NCI-H187 treated with DMSO at 0.1 percent for 48 hours (cell line): ENCODE measurements around the gene MARCHF9.

Experiments used
- DNase-seq: peaks from one replicate; lab custom pipeline; 2025; lab: John Stamatoyannopoulos, UW

MARCHF9 gene

GRCh38 chr12:57738661-57739237 is 16.2 kb upstream of the MARCHF9 start, which contains the start of gene AGAP2:
AGAP2 (minus strand) TSS chr12:57738742; CDS start chr12:57738246, 496 bp downstream.
- DNase-seq = no peak

DNA sequence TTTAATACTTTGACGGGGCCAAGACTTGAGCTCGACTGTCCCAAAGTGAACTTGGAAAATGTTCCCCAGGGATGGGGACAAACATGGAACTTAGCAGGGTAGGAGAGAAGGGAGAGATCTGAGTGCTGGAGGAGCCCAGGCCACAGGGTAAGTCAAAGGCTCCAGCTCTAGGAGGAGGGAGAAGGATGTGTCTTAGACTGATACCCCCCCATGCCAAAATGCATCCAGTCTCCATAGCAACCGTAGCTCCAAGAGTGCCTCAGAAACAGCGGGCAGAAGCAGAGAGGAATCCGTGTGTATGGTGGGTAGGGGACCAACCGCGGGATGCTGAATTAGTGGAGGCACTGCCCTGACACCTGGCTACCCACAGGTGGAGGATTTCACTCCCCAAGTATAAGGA is 15.5 kb upstream of the MARCHF9 start:
- no peak for DNase-seq

DNA sequence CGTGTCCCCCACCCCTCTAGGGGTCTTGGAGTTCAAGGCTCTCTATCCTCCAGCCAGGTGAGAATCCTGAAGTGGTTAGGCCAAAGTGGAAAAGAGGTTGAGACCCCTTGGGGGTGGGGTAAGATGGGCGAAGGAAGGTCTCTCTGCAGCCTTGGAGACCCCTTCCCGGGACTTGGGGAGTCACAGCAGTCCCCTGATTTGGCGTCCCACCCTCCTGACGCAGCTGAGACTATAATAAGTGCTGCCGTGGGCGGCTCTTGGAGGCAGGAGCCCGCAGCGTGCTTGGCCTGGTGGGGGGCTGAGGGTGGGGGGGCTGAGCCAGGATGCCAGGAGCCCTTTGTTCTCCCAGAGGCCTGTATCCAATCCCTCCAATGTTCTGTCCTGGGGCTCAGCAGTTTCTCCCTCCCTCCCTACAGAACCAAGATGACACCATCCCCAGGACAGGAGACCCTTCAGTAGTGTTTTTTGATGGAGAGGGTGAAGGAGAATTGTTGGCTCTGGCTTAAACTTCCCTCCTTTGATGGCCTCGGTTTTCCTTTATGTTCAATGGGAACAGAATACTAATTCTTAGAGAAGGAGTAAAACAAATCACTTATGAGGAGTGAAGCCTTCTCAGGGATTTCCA is 14.9 kb upstream of the MARCHF9 start:
- DNase-seq = no peak

DNA sequence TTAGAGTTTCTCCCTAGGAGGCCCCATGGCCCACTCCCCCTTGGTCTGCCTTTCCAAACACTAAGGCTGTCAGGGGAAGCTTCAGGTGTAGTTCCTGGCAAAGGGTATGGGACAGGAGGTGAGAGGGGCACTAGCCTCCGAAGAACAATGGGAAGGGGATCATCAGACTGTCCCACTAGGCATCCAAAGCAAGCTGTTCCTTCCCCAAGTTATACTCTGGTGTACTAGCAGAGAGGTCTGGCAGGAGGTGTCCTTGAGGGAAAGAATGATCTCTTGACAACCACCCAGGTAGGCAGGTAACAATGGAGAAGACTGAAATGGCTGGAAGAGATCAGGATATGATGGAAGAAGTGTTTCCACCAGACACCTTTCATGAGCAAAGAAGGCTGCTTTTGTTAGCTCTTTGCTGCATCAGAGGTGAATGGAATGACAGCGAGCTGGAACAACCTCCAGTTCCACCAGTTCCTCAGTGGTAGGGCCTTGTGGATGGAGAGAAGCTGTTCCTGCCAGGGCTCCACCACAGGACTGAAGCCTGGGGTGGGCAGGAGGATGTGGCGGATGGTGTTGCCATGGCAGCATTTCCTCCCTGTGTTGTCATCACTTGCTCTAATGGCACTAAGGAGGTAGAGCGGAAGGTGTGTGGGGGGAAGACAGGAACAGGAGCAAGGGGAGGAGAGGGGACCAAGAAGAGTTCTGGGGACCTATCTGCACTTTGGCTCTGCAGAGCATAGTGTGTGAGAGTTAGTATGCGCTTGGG is 14.1 kb upstream of the MARCHF9 start:
- no peak for DNase-seq

GRCh38 chr12:57741413-57741789 is 13.5 kb upstream of the MARCHF9 start:
- DNase-seq = no peak

GRCh38 chr12:57741844-57742738 is 12.8 kb upstream of the MARCHF9 start:
- DNase-seq = no peak

DNA sequence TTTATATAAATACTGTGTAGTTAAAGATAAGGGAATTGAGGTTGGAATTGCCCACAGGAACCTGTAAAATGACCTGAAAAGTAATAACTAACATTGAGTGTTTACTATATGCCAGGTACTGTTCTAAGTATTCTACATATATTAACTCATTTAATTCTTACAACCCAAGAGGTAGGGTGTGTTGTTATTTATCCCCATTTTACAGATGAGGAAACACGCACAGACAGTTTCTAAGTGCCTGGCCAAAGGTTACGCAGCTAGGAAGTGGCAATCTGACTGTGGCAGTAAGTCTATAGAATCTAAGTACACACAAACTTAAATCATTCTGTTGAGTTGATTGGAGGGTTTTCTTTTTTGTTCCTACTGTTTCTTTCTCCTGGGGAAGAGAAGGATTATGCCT is 11.1 kb upstream of the MARCHF9 start:
- DNase-seq = no peak

DNA sequence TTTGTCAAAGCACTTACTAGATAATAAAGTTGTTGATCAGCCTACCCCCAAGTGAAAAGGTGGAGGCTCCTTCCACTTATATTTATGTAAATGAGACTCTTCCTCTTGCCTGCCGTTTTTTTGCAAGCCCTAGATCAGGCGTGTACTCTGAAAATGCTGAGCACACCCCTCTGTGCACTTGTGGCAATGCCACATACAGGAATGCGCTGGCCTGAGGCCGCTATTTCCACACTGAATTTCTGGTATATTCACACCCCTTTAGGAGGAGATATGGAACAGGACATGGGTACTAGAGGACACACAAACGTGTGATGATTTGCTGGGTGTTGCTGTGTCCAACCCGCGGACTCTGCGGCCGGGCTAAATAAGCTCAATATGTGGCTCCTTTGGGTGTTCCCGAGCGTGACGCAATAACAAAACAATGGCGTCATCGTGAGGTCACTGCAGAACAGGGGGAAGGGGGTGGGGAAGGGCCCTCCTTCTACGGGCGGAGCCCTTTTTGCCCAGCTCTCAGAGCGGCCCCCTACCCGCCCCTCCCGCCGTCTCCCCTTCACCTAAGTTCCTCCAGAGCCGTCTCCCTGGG is 10.6 kb upstream of the MARCHF9 start:
- DNase-seq = no peak

DNA sequence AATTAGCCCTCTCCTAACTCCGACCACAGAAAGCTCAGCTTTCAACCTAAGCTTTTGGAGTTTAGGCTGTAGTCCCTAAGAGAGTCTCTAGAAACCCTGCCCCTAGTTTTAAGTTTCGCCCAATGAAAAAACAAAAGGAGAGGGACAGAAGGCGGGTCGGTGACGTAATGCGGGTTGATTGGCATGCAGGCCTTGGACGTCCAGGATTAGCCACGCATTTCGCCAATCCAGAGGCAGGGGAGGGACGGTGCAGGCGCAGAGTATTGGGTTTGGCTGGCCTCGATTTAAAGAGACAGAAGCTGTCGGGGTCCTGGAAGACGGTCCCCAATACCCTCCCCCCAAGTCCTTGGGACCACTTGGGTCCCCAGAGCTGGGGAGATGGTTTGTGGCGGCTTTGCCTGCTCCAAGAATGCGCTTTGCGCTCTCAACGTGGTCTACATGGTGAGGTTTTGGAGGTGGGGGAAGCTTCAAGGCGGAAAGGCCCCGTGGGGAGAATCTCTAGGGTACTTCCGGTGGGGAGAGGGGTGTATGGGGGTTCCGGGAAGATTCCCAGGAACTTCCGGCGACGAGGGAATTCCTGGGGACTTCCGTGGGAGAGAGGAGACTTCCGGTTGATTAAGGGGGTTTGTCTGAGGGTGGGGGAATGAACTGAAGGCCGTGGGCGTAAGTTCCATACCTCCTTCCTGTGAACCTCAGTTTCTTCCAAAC is 10.0 kb upstream of the MARCHF9 start, which contains the start of gene TSPAN31:
TSPAN31 (plus strand) TSS at position 263 of the 708 bp plus-strand sequence; CDS start at position 379, 116 bp downstream.
- peak; percentile 76 for DNase-seq

- no peak for DNase-seq
These were observed 9.4 kb upstream of the MARCHF9 start for GRCh38 chr12:57745485-57745881.

GRCh38 chr12:57746025-57746424 is 8.9 kb upstream of the MARCHF9 start:
- DNase-seq = no peak

DNA sequence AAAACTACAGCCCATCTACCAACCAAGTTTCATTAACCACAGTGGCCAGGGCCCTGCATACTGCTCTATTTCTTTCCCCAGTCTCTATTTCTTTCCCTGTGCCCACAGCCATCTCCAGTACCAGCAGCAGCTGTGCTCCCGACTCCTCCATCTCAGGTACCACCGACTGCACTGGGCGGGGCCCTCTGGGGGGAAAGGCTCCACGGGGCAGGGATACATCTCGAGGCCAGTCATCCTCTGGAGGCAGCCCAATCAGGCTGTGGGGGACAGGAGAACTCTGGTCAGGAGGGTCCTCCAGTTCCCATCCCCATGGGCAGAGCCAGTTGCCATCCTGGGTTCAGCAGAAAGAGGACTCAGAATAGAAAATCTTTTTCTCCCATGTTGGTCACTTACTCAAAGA is 5.8 kb upstream of the MARCHF9 start:
- no peak for DNase-seq

GRCh38 chr12:57750561-57751431 is 4.1 kb upstream of the MARCHF9 start:
- no peak for DNase-seq

DNA sequence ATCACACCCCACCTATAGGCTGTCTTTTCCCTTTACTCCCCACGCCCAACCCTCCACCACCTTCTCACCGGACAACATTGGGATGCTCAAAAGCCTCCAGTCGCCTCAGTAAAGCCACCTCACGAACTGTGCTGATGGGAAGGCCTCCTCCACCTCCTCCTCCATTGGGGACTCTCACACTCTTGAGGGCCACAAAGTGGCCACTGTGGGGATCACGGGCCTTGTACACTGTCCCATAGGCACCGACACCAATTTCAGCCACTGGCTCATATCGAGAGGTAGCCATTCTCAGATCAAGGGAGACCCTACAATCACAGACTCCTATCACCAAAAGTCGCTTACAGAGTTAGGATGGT is 3.5 kb upstream of the MARCHF9 start:
- no peak for DNase-seq

DNA sequence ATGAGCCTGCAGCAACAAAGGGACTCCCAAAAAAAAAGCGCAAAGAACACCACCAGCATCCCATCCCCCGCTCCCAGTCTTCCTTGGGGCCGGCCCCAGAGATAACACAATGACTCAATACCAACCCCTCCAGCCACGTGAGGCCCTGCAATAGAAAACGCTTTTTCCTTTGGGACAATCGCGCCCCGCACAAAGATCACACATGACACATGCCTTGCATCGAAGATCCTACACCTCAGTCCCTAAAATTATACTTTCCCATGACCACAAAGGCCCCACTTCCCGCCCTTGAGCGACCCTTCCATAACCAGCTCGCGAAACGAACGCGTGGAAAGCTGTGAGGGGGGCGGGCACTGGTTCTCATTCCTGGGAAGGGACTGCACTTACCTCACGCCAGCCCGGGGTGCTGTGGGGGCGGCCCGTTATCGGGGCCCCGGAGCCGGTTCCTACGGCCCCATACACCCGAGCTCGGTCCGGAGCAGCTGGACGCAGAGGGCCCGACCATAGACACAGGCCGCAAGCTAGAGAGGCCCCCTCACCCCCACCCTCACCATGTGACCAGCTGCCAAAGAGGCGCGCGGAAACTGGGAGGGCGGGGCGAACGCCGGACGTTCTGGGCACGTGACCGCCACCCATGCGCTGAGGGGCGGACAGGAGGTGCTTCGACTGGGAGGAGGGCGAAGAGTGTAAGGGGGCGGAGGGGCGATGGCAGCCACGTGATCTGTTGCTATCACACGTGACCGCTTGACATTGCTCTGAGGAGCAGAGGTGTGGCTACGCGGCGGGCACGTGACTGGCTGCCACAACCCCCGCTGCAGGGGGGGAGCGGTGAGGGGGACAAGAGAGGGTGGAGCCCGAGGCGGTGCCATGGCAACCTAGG is 2.9 kb upstream of the MARCHF9 start, which contains the start of gene CDK4:
CDK4 (minus strand) TSS at position 523 of the 880 bp plus-strand sequence. CDS start 593 bp downstream, outside the sequence.
- peak; percentile 99 for DNase-seq

DNA sequence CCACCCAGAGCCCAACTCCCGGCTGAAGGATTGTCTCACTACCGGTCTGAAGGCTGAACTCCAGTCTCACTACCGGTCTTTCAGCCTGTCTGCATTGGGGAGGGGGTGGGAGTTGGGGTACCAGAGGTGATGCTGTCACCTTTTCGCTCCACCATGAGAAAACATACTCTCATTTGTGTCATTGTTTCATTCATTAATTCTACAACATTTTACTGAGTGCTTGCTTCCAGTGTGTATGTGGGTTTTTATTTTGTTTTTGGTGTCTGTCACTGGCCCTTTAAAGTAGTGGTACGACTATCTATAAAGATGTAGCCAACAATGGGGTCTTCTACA is 2.3 kb upstream of the MARCHF9 start:
- no peak for DNase-seq

- no peak for DNase-seq
These were observed 1.1 kb upstream of the MARCHF9 start for GRCh38 chr12:57753756-57754337.

- no peak for DNase-seq
These were observed 221 bp downstream of the MARCHF9 start for GRCh38 chr12:57755194-57755453.
